ENCODE data around the gene SF3B1. TPM values are rescaled to one million over a fixed set of nuclear protein-coding genes. Genes with fewer than 3 reads are reported as not detected.
"Not testable (repeated sequence)": the region's sequence is repeated elsewhere in the genome, so short reads cannot be mapped to it uniquely, and the experiment has no call there.

The SF3B1 gene, protein sequence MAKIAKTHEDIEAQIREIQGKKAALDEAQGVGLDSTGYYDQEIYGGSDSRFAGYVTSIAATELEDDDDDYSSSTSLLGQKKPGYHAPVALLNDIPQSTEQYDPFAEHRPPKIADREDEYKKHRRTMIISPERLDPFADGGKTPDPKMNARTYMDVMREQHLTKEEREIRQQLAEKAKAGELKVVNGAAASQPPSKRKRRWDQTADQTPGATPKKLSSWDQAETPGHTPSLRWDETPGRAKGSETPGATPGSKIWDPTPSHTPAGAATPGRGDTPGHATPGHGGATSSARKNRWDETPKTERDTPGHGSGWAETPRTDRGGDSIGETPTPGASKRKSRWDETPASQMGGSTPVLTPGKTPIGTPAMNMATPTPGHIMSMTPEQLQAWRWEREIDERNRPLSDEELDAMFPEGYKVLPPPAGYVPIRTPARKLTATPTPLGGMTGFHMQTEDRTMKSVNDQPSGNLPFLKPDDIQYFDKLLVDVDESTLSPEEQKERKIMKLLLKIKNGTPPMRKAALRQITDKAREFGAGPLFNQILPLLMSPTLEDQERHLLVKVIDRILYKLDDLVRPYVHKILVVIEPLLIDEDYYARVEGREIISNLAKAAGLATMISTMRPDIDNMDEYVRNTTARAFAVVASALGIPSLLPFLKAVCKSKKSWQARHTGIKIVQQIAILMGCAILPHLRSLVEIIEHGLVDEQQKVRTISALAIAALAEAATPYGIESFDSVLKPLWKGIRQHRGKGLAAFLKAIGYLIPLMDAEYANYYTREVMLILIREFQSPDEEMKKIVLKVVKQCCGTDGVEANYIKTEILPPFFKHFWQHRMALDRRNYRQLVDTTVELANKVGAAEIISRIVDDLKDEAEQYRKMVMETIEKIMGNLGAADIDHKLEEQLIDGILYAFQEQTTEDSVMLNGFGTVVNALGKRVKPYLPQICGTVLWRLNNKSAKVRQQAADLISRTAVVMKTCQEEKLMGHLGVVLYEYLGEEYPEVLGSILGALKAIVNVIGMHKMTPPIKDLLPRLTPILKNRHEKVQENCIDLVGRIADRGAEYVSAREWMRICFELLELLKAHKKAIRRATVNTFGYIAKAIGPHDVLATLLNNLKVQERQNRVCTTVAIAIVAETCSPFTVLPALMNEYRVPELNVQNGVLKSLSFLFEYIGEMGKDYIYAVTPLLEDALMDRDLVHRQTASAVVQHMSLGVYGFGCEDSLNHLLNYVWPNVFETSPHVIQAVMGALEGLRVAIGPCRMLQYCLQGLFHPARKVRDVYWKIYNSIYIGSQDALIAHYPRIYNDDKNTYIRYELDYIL
- 352 TPM for total RNA-seq

DNA sequence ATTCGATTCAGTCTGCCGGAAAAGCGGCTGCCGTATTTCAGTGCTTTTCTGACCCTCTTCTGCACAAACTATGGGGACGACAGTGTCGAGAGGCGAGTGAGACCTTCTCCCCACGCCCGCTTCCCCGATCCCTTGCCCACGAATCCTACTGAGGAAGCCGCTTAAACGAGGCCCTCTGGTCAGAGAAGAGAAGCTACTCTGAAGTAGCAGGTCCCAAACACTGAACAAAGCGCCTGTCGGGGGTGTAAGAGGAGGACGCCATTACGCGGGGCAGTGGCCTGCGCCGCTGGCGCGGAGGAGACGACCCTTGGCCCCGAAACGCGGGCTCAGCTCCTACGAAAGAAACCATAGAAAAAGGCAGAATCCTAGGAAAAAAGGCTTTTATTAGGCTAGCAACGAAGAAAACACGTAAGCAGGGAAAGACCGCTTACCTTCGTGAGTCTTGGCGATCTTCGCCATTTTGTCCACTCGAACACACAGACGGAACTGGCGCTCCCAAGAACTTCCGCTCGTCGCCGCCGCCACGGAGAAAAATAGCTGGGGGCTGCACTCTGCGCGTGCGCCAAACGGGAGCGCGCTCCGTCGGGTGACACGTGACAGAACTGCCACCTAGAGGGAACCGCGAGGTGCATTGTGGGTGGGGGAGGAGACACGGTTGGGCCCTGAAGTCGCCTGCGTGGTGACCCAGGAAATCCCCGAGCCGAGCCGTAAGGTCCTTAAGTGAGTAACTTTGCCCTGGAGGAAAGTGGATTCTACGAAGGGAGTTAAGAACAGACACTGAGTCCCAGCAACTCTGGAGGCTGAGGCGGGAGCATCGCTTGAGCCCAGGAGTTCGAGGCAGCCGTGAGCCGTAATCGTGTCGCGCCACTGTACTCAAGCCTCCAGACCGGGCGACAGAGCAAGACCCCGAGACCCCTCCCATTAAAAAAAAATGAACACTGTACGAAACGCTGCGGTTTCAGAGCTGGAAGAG lies at the start of gene SF3B1:
Gene SF3B1 (minus strand): TSS at position 488 of the 973 bp plus-strand sequence. CDS start 29 bp downstream, at position 459.
- Histone ChIP-seq H3K4me3 (peak within 1 kb of the TSS; percentile 89 to 90), H3K27ac (peak within 1 kb of the TSS; percentile 99), H3K36me3 (no peaks in the 10 kb centered on the region), H3K9me3 (no peaks in the 10 kb centered on the region), H3K27me3 (no peaks in the 10 kb centered on the region), H3K4me1 (peaks cover 51% of the 10 kb centered on the region)
- peak; percentile 98 to 99 for DNase-seq (ENCODE audit: extremely low spot score in 2 of 2)
- peak; percentile 99 to 100 for TF ChIP-seq POLR2AphosphoS5 (IDR thresholded peaks at IDR 0.05; ENCODE audit: insufficient read depth in 1 of 2, low read depth in 1 of 2)
- peak; percentile 81 to 91 for TF ChIP-seq POLR2A (IDR thresholded peaks at IDR 0.05)
- TF ChIP-seq, protein P1, sequence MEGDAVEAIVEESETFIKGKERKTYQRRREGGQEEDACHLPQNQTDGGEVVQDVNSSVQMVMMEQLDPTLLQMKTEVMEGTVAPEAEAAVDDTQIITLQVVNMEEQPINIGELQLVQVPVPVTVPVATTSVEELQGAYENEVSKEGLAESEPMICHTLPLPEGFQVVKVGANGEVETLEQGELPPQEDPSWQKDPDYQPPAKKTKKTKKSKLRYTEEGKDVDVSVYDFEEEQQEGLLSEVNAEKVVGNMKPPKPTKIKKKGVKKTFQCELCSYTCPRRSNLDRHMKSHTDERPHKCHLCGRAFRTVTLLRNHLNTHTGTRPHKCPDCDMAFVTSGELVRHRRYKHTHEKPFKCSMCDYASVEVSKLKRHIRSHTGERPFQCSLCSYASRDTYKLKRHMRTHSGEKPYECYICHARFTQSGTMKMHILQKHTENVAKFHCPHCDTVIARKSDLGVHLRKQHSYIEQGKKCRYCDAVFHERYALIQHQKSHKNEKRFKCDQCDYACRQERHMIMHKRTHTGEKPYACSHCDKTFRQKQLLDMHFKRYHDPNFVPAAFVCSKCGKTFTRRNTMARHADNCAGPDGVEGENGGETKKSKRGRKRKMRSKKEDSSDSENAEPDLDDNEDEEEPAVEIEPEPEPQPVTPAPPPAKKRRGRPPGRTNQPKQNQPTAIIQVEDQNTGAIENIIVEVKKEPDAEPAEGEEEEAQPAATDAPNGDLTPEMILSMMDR (IDR thresholded peaks at IDR 0.05) = no peak
- intact Hi-C loops (cut with DNase I) = no loop called here

DNA sequence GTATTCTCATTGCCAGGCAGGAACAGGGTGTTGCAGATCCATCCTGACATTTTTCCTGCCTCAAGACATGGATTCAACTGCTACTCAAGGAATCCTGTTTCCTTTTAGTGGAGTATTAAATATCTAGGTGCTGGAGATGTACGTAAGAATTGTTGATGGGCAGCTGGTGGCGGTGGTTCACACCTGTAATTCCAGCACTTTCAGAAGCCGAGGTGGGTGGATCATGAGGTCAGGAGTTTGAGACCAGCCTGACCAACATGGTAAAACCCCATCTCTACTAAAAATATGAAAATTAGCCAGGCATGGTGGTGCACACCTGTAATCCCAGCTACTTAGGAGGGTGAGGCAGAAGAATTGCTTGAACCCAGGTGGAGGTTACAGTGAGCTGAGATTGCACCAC lies 49.4 kb upstream of the SF3B1 start:
- H3K4me1 ChIP-seq; H3K27me3 ChIP-seq; H3K27ac ChIP-seq; DNase-seq (ENCODE audit: extremely low spot score in 2 of 2); intact Hi-C loops (cut with DNase I); H3K9me3 ChIP-seq; H3K4me3 ChIP-seq: not testable (repeated sequence)
- peaks cover 0 to 37% of the 10 kb centered on the region in 2 donors for H3K36me3 ChIP-seq

DNA sequence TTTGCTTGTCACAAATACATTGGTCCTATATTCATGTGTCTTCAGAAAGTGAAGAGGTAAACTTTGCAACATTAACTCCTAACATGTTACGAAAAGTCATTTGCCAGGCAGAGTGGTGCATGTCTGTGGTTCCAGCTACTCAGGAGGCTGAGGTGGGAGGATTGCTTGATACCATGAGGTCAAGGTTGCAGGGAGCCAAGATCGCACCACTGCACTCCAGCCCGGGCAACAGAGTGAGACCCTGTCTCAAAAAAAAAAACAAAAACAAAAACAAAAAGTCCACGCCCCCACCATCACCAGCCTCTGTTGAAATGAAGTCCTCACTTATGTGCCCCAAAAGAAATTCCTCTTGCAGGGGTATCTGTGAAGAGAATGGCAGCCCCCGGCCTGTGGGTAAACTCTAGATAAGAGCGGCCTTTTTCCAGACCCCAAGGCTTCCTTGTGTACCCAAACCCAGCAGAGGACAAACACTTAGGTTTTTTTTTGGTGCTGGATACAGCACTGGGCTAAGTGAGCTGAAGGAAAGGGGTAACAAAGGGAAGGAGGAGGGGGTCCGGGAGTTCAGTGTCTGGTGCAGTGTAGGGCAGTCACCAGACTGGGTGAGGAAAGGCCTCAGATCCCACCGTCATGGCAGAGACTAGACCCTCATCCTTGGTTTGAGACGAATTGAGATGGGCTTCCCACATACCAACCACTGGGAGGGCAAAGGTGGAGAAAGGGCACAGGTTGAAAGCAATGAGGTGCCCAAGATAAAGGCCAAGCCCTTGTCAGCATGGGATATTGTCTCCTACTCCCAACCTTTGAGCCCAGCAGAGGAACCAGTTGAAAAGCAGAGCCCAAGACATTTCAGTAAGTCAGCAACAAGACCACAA lies 45.6 kb upstream of the SF3B1 start:
- TF ChIP-seq POLR2A (IDR thresholded peaks at IDR 0.05) = no peak
- no peak for TF ChIP-seq POLR2AphosphoS5 (IDR thresholded peaks at IDR 0.05; ENCODE audit: insufficient read depth in 1 of 2, low read depth in 1 of 2)
- TF ChIP-seq, protein P1 (IDR thresholded peaks at IDR 0.05) = no peak
- no peaks in the 10 kb centered on the region for H3K9me3 ChIP-seq
- DNase-seq (ENCODE audit: extremely low spot score in 2 of 2) = no peak
- H3K4me3 ChIP-seq = no peak overlapping the region
- no peak overlapping the region for H3K27ac ChIP-seq
- no peaks in the 10 kb centered on the region for H3K27me3 ChIP-seq
- peaks cover 0 to 27% of the 10 kb centered on the region in 2 donors for H3K36me3 ChIP-seq
- no peaks in the 10 kb centered on the region for H3K4me1 ChIP-seq
- intact Hi-C loops (cut with DNase I) = no loop called here

DNA sequence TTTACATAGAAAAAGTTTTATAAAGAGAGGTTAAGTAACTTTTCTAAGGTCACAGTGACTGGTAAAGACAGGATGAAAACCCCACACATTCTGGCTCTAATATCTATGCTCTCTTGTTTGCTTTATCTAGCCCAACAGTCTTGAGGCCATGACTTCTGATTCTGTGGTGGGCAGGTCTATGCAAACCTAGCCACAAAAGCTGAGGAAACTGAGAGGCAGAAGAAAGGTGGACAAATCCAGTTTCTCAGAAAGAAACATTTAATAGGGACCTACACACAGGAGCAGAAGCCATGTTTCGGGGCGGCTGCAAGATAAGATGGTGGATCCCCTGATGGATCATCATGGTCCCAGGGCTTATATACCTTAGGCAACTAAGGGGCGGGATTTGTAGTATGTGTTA lies 43.0 kb upstream of the SF3B1 start:
- intact Hi-C loops (cut with DNase I) = no loop called here
- TF ChIP-seq, protein P1 (IDR thresholded peaks at IDR 0.05) = no peak
- H3K36me3 ChIP-seq = peaks cover 0 to 39% of the 10 kb centered on the region in 2 donors

More for the DNA sequence above, 43.0 kb upstream of the SF3B1 start:
- DNase-seq (ENCODE audit: extremely low spot score in 2 of 2) = no peak
- Histone ChIP-seq H3K4me1 (no peaks in the 10 kb centered on the region), H3K4me3 (no peak overlapping the region), H3K27ac (no peak overlapping the region), H3K9me3 (no peaks in the 10 kb centered on the region), H3K27me3 (no peaks in the 10 kb centered on the region)

Measured in vagina (tissue), 2 donors.